Retinal pigment epithelial cell (primary cell): ENCODE results near the gene PCNX4.

ENCODE experiments used
- DNase-seq: peaks from one replicate; pipeline ENCODE4 v3.0.0-alpha.2; 2010; ENCODE audit warnings: low read depth
- H3K4me3 ChIP-seq: 2 replicates; pipeline ENCODE4 v1.5.1; 2011; ENCODE audit warnings: mild to moderate bottlenecking, low read length, control low read depth, moderate library complexity
- TF ChIP-seq, protein P1 (sequence below): conservative IDR thresholded peaks from 2 replicates; pipeline ENCODE4 v1.5.1; 2011; ENCODE audit warnings: low read depth, low read length, control low read depth, inconsistent platforms

The PCNX4 gene

DNA sequence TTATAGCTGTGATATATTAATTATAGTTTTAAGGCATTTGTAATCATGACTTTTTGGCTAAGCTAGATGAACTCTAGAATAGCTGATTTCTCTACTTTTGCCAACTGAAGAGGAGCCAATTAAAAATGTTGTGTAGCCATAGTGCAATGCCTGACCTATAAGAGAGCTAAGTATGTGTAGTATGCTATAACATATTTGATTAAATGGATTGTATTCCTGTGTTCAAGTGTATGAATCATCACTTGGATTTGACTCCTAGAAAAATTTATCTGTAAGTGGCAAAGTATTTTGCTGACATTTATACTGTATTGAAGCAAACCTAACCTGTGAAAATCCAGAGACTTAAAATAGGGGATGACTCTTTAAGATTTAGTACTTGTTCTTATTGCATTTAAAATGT lies 34.2 kb downstream of the PCNX4 start:
- H3K4me3 ChIP-seq: no peak overlapping the region
- TF ChIP-seq, protein P1, sequence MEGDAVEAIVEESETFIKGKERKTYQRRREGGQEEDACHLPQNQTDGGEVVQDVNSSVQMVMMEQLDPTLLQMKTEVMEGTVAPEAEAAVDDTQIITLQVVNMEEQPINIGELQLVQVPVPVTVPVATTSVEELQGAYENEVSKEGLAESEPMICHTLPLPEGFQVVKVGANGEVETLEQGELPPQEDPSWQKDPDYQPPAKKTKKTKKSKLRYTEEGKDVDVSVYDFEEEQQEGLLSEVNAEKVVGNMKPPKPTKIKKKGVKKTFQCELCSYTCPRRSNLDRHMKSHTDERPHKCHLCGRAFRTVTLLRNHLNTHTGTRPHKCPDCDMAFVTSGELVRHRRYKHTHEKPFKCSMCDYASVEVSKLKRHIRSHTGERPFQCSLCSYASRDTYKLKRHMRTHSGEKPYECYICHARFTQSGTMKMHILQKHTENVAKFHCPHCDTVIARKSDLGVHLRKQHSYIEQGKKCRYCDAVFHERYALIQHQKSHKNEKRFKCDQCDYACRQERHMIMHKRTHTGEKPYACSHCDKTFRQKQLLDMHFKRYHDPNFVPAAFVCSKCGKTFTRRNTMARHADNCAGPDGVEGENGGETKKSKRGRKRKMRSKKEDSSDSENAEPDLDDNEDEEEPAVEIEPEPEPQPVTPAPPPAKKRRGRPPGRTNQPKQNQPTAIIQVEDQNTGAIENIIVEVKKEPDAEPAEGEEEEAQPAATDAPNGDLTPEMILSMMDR: no peak
- DNase-seq: no peak

DNA sequence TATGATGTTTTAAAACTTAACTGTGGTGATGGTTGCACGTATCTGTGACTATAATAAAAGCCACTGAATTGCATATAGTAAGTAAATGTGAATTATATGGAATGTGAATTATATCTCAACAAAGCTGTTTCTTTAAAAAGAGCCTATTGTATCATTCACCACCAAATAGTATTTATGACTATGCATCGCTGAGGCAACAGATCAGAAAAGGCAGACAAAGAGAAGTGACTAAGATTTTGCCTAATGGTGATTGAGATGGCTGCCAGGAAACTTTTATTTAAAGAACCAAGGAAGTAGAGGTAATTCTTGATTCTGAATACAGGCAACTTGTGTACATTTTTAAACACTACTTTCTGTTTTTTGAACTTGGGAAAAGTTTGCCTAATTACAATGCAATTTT lies 41.8 kb downstream of the PCNX4 start:
- no peak for DNase-seq
- H3K4me3 ChIP-seq: no peak overlapping the region
- TF ChIP-seq, protein P1: no peak

DNA sequence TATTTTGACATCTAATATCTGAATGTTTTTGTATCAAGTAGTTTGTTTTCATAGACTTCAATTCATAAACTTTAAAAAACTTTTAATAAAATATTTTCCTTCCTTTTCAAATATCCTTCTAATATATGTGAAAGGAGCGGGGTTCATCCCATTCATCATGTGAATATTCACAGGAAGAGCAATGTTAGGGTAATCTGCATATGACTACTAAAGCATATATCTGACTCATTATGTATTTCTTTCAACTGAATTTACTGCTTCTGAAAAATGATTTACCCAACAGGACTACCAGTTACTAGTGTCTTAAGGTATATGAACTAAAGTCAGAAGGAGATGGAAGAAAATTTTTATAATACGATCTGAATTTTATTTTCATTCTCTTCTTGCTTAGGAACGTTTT lies 43.0 kb downstream of the PCNX4 start:
- H3K4me3 ChIP-seq: no peak overlapping the region
- TF ChIP-seq, protein P1: no peak
- no peak for DNase-seq

DNA sequence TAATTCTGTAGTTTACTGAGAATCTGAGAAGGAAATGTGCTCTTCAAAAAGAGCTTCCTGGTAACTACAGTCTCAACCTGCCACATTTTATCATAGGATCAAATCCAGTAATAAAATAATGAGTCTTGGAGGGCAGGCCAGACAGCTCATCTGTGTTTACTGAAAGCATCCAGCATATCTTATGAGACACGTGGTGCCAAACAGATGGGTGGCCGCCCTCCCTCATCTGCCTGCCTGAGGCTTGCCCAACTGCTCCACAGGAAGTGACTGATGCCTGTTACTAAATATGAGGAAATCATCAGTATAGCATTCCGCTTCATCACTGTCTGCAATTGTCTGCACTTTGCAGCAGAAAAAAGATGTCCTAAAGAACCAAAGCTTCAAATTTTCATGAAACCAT lies 60.0 kb downstream of the PCNX4 start:
- H3K4me3 ChIP-seq: no peak overlapping the region
- TF ChIP-seq, protein P1: no peak
- DNase-seq: no peak

DNA sequence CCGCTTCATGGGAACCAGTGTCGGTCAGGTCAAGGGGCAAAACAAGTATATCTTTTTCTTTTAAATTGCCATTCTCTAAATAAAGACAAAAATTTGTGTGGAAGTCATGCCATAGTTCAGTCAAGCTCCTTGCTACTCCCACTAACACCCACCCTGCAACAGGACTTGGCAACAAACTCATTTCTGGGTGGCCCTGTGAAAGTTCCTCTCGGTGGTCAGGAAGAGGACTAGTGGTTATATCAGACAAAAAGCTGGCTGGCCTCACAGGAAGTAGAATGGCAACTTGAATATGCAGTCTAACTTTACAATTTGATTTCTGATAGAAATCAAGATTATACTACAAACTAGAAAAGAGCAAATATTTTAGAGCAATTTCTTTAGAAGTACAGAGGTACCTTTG lies 62.3 kb downstream of the PCNX4 start:
- DNase-seq: no peak
- H3K4me3 ChIP-seq: no peak overlapping the region
- TF ChIP-seq, protein P1: no peak

DNA sequence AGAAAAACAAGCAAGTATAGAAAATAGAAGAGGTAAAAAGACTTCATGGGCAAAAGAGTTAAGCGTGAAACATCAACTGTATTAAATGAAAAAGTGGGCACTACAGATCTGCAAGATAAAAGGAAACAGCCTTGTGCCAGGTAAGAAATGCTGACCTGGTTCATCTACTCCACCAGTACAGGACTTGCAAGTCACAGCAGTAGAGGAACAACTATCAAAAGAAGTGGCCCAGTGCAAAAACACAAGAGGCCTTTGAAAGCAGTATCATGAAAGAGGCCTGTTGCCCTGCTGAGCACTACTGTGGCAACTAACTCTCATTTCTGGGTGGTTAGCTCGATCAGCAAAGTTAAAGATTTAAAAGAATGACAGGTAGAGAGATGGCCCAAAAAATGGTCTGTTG lies 62.9 kb downstream of the PCNX4 start:
- TF ChIP-seq, protein P1: no peak
- DNase-seq: no peak
- H3K4me3 ChIP-seq: no peak overlapping the region

DNA sequence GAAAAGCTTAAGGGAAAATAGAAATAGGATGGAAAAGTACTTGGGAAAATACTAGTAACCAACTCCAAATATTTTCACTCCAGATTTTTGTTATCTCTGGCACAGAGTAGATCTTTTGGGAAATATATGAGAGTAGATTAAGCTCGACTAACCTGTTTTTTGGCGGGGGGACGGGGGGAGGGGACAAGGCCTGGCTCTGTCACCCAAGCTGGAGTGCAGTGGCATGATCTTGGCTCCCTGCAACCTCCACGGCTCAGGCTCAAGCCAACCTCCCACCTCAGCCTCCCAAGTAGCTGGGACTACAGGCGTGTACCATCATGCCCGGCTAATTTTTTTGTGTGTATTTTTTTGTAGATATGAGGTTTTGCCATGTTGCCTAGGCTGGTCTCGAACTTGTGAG lies 68.7 kb downstream of the PCNX4 start:
- DNase-seq: no peak
- no peak overlapping the region for H3K4me3 ChIP-seq
- TF ChIP-seq, protein P1: no peak
